DMS53 treated with DMSO at 0.1 percent for 48 hours (cell line): ENCODE measurements around the gene ALOXE3.

Experiments
- DNase-seq: peaks from one replicate; lab custom pipeline; 2025; ENCODE audit not compliant: unreplicated experiment; lab: John Stamatoyannopoulos, UW

ALOXE3 gene

GRCh38 chr17:8142887-8143580 lies 24.7 kb upstream of the ALOXE3 start:
- no peak for DNase-seq

GRCh38 chr17:8142158-8142886 lies 24.0 kb upstream of the ALOXE3 start:
- DNase-seq, result no peak

GRCh38 chr17:8141741-8142140 lies 23.4 kb upstream of the ALOXE3 start:
- no peak for DNase-seq

- no peak for DNase-seq
These were observed 22.7 kb upstream of the ALOXE3 start for GRCh38 chr17:8141045-8141444.

GRCh38 chr17:8140065-8141029 lies 22.0 kb upstream of the ALOXE3 start:
- no peak for DNase-seq

- peak; percentile 96 for DNase-seq
These were observed 20.5 kb upstream of the ALOXE3 start for GRCh38 chr17:8138672-8139371.

- DNase-seq, result no peak
These were observed 20.0 kb upstream of the ALOXE3 start for GRCh38 chr17:8138374-8138671.

- no peak for DNase-seq
These were observed 19.5 kb upstream of the ALOXE3 start for GRCh38 chr17:8137645-8138373.

GRCh38 chr17:8133941-8134340 lies 15.6 kb upstream of the ALOXE3 start:
- DNase-seq, result no peak

GRCh38 chr17:8133399-8133798 lies 15.1 kb upstream of the ALOXE3 start:
- DNase-seq, result no peak

- peak; percentile 85 for DNase-seq
These were observed 13.6 kb upstream of the ALOXE3 start for GRCh38 chr17:8131844-8132441.

- no peak for DNase-seq
These were observed 9.9 kb upstream of the ALOXE3 start for GRCh38 chr17:8128125-8128784.

- peak; percentile 87 for DNase-seq
These were observed 8.3 kb upstream of the ALOXE3 start for GRCh38 chr17:8126491-8127066.

GRCh38 chr17:8125947-8126490 lies 7.7 kb upstream of the ALOXE3 start:
- peak; percentile 68 for DNase-seq

GRCh38 chr17:8125154-8125946 lies 7.0 kb upstream of the ALOXE3 start:
- DNase-seq, result peak; percentile 70

- DNase-seq, result peak; percentile 65
These were observed 6.2 kb upstream of the ALOXE3 start for GRCh38 chr17:8124350-8125153.

GRCh38 chr17:8123695-8124349 lies 5.5 kb upstream of the ALOXE3 start, which contains the start of gene HES7:
HES7 (minus strand) TSS chr17:8124106; CDS start chr17:8124084, 22 bp downstream.
- peak; percentile 65 for DNase-seq
